HEK293 (cell line): ENCODE results near the gene RRAGC.

Source experiments
- CTCF ChIA-PET: fragments of 350-600 bp; formaldehyde crosslinking; extraction: SDS; loops from one replicate; lab custom pipeline; 2021; ENCODE audit warnings: antibody characterized with exemption; lab: Yijun Ruan, JAX
- POLR2A ChIA-PET: fragments of 300-600 bp; formaldehyde crosslinking; extraction: SDS; loops from one replicate; lab custom pipeline; 2020; ENCODE audit warnings: antibody characterized with exemption, inconsistent platforms; lab: Yijun Ruan, JAX
- H3K27ac ChIP-seq: fragments of 200-500 bp; sonication (Bioruptor generic); 2 replicates; pipeline ENCODE4 v1.5.1; 2014; ENCODE audit warnings: low read depth, low read length, control low read depth, inconsistent platforms; ENCODE audit errors: extremely low read depth
- H3K36me3 ChIP-seq, 2 experiments: fragments of 200-500 bp in 1 of 2; sonication (Bioruptor generic) in 1 of 2; 1 replicate in 1 of 2; 2 replicates in 1 of 2; pipeline ENCODE4 v1.5.1; 2014 to 2017; ENCODE audit warnings: inconsistent platforms in 2 of 2, low read length in 2 of 2; ENCODE audit not compliant: control insufficient read depth in 2 of 2, insufficient read depth in 1 of 2
- H3K4me1 ChIP-seq: fragments of 200-500 bp; sonication (Bioruptor generic); 2 replicates; pipeline ENCODE4 v1.5.1; 2014; ENCODE audit warnings: mild to moderate bottlenecking, low read length, inconsistent platforms; ENCODE audit not compliant: control insufficient read depth, insufficient read depth
- H3K4me3 ChIP-seq: 2 replicates; pipeline ENCODE4 v1.5.1; 2011; ENCODE audit warnings: low read depth, mild to moderate bottlenecking, control low read depth, low read length, moderate library complexity
- H3K9me3 ChIP-seq: fragments of 200-500 bp; sonication (Bioruptor generic); 2 replicates; pipeline ENCODE4 v1.5.1; 2014; ENCODE audit warnings: low read depth, low read length, inconsistent platforms; ENCODE audit not compliant: control insufficient read depth, insufficient read depth
- BCL11A ChIP-seq: fragments of 450-650 bp; formaldehyde crosslinking; IDR thresholded peaks from 2 replicates; pipeline ENCODE4 v1.5.1; 2016; ENCODE audit warnings: low read depth, missing biosample characterization, missing genetic modification characterization
- CTCF ChIP-seq: fragments of 450-650 bp; formaldehyde crosslinking; IDR thresholded peaks from 2 replicates; pipeline ENCODE4 v1.5.1; 2016; ENCODE audit warnings: missing biosample characterization, missing genetic modification characterization
- PBX3 ChIP-seq: sonication (generic); formaldehyde crosslinking; IDR thresholded peaks from 2 replicates; pipeline ENCODE4 v1.8.1; 2022; ENCODE audit warnings: mild to moderate bottlenecking, moderate library complexity, missing genetic modification reagents
- PRDM1 ChIP-seq: fragments of 450-650 bp; formaldehyde crosslinking; IDR thresholded peaks from 2 replicates; pipeline ENCODE4; 2016; ENCODE audit warnings: missing biosample characterization, missing genetic modification characterization
- PRDM2 ChIP-seq: fragments of 450-650 bp; formaldehyde crosslinking; IDR thresholded peaks from 2 replicates; pipeline ENCODE4 v1.5.1; 2016; ENCODE audit warnings: missing biosample characterization, missing genetic modification characterization, borderline replicate concordance
- SCRT2 ChIP-seq: fragments of 450-650 bp; formaldehyde crosslinking; IDR thresholded peaks from 2 replicates; pipeline ENCODE4 v1.5.1; 2016; ENCODE audit warnings: missing biosample characterization, missing genetic modification characterization
- SETDB1 ChIP-seq: IDR thresholded peaks from one replicate; pipeline ENCODE4 v1.6.1; 2017; ENCODE audit warnings: mild to moderate bottlenecking, low read length, moderate library complexity, mixed read lengths; ENCODE audit not compliant: insufficient read length
- ZBTB6 ChIP-seq: fragments of 450-650 bp; formaldehyde crosslinking; IDR thresholded peaks from 2 replicates; pipeline ENCODE4 v1.5.1; 2017; ENCODE audit warnings: missing biosample characterization, missing genetic modification characterization
- ZNF214 ChIP-seq: fragments of 450-650 bp; formaldehyde crosslinking; IDR thresholded peaks from 2 replicates; pipeline ENCODE4 v1.5.1; 2017; ENCODE audit warnings: missing biosample characterization, mild to moderate bottlenecking, missing genetic modification characterization, borderline replicate concordance
- ZNF394 ChIP-seq: fragments of 450-650 bp; formaldehyde crosslinking; IDR thresholded peaks from 2 replicates; pipeline ENCODE4 v1.5.1; 2016; ENCODE audit warnings: missing biosample characterization, missing genetic modification characterization, mild to moderate bottlenecking, moderate library complexity, borderline replicate concordance
- ZNF423 ChIP-seq: fragments of 450-650 bp; formaldehyde crosslinking; IDR thresholded peaks from 2 replicates; pipeline ENCODE4 v1.5.1; 2016; ENCODE audit warnings: missing biosample characterization, missing genetic modification characterization
- ZNF518A ChIP-seq: fragments of 450-650 bp; formaldehyde crosslinking; conservative IDR thresholded peaks from 2 replicates; pipeline ENCODE4 v1.5.1; 2016; ENCODE audit warnings: low read depth, missing biosample characterization, missing genetic modification characterization
- ZNF658 ChIP-seq: fragments of 450-650 bp; formaldehyde crosslinking; IDR thresholded peaks from 2 replicates; pipeline ENCODE4; 2016; ENCODE audit warnings: missing biosample characterization, missing genetic modification characterization
- ZNF677 ChIP-seq: fragments of 450-650 bp; IDR thresholded peaks from 2 replicates; pipeline ENCODE4 v1.5.0; 2018; ENCODE audit warnings: missing biosample characterization, mild to moderate bottlenecking, missing genetic modification characterization, moderate library complexity
- ZNF768 ChIP-seq: fragments of 450-650 bp; formaldehyde crosslinking; IDR thresholded peaks from 2 replicates; pipeline ENCODE4 v1.5.1; 2018; ENCODE audit warnings: missing biosample characterization, mild to moderate bottlenecking, missing genetic modification characterization
- ZNF830 ChIP-seq: fragments of 450-650 bp; IDR thresholded peaks from 2 replicates; pipeline ENCODE4 v1.5.0; 2018; ENCODE audit warnings: missing biosample characterization, missing genetic modification characterization, low read depth, mild to moderate bottlenecking, moderate library complexity

The RRAGC gene

GRCh38 chr1:38789498-38790169 is 69.9 kb downstream of the RRAGC start (continued):
- no peak for TF ChIP-seq ZNF830
- TF ChIP-seq ZBTB6 (tag by site-specific recombination) = peak; percentile 89
- TF ChIP-seq ZNF214 (tag by site-specific recombination) = no peak
- TF ChIP-seq CTCF = no peak
- no peak for TF ChIP-seq BCL11A (tag by site-specific recombination)
- no peak for TF ChIP-seq PRDM2 (tag by site-specific recombination)
- peak; percentile 27 for TF ChIP-seq SETDB1
- TF ChIP-seq ZNF768 = no peak
- no peak for TF ChIP-seq SCRT2 (tag by site-specific recombination)

GRCh38 chr1:38788341-38789336 is 70.9 kb downstream of the RRAGC start:
- Histone ChIP-seq H3K36me3 (no peaks in the 10 kb centered on the region), H3K4me3 (no peak overlapping the region), H3K4me1 (peaks cover 31% of the 10 kb centered on the region), H3K27ac (peak overlapping the region; percentile 14; the same call in 1 of the 2 replicates), H3K9me3 (no peaks in the 10 kb centered on the region)
- POLR2A ChIA-PET = no interaction called here
- CTCF ChIA-PET = interaction anchor here (0.6 to 1.4 kb wide), 4 partner anchors 30 to 1326 kb away, joined by 3 to 6 read pairs (median 4); no protein-coding TSS in a partner anchor
- TF ChIP-seq ZNF677 (no peak), ZNF658 (no peak), ZNF394 (tag by site-specific recombination) (no peak), PRDM1 (tag by site-specific recombination) (0 out of 2 replicates have a peak, but pooled peaks have one; percentile 19), ZNF423 (no peak), PBX3 (CRISPR knock-in tag) (no peak), ZNF518A (tag by site-specific recombination) (no peak)
